Ishikawa (cell line): Measurements from ENCODE around the gene OR13J1.
A peak's percentile ranks its signal among the peaks of the same experiment; 100 is the strongest.

Experiments used
- CEBPB ChIP-seq: IDR thresholded peaks from 2 replicates; pipeline ENCODE4 v1.6.1; 2012
- CREB1 ChIP-seq: IDR thresholded peaks from 2 replicates; pipeline ENCODE4 v1.6.1; 2012; ENCODE audit warnings: low read depth
- EGR1 ChIP-seq: IDR thresholded peaks from 2 replicates; pipeline ENCODE4 v1.6.1; 2012
- FOXM1 ChIP-seq: IDR thresholded peaks from 2 replicates; pipeline ENCODE4 v1.6.1; 2012; ENCODE audit warnings: low read depth, borderline replicate concordance
- MAX ChIP-seq: IDR thresholded peaks from 2 replicates; pipeline ENCODE4 v1.6.1; 2012
- NFIC ChIP-seq: IDR thresholded peaks from 2 replicates; pipeline ENCODE4 v1.6.1; 2012
- RAD21 ChIP-seq: IDR thresholded peaks from 2 replicates; pipeline ENCODE4 v1.6.1; 2012; ENCODE audit warnings: low read depth
- TAF1 ChIP-seq: IDR thresholded peaks from 2 replicates; pipeline ENCODE4 v1.6.1; 2012; ENCODE audit warnings: low read depth, mild to moderate bottlenecking
- TEAD4 ChIP-seq: IDR thresholded peaks from 2 replicates; pipeline ENCODE4 v1.6.1; 2012
- USF1 ChIP-seq: IDR thresholded peaks from 2 replicates; pipeline ENCODE4 v1.6.1; 2012
- TF ChIP-seq, protein P1 (sequence below): IDR thresholded peaks from 2 replicates; pipeline ENCODE4 v1.6.1; 2012; ENCODE audit warnings: low read depth, mild to moderate bottlenecking

DNA sequence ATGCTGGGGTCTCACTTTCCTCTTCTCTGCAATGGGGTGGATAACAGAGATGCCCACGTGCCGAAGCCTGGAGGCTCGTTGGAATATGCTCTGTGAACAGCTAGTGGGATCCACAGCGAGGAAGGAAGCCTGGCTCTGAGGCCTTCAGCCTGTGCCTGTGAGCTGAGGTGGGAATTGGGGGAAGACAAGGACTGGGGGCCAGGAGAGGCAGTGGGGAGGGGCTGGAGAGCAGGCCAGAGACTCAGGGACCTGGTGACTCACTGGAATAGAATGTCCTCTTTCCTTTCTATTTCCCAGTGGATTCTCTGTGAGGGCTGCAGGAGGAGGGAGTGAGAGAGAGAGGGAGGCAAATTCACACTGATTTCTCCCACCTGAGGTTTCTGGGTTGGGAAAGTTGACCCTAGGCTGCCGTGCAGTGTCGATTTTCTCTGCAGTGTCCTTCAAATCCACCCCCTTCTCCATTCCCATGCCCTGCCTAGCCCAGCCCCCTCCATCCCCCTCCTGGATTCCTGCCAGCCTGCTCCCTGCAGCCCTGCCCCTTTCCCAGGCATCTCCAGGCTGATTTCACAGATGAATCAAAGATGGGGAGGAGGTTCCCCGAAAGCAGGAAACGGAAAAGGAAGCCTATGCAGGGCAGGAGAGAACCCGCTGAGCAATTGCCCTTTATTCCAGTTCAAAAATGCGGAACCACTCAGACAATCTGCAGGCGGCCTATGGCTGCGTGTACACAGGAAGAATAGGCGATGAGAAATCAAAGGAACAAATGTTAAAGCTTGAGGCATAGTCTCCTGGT is 37.7 kb upstream of the OR13J1 start:
- TF ChIP-seq RAD21 (no peak), CREB1 (no peak), EGR1 (0 out of 2 replicates have a peak, but pooled peaks have one; percentile 7), USF1 (no peak), CEBPB (no peak), FOXM1 (peak; percentile 79), TEAD4 (peak; percentile 57), MAX (0 out of 2 replicates have a peak, but pooled peaks have one; percentile 22), TAF1 (0 out of 2 replicates have a peak, but pooled peaks have one; percentile 35), NFIC (peak; percentile 92)
- TF ChIP-seq, protein P1, sequence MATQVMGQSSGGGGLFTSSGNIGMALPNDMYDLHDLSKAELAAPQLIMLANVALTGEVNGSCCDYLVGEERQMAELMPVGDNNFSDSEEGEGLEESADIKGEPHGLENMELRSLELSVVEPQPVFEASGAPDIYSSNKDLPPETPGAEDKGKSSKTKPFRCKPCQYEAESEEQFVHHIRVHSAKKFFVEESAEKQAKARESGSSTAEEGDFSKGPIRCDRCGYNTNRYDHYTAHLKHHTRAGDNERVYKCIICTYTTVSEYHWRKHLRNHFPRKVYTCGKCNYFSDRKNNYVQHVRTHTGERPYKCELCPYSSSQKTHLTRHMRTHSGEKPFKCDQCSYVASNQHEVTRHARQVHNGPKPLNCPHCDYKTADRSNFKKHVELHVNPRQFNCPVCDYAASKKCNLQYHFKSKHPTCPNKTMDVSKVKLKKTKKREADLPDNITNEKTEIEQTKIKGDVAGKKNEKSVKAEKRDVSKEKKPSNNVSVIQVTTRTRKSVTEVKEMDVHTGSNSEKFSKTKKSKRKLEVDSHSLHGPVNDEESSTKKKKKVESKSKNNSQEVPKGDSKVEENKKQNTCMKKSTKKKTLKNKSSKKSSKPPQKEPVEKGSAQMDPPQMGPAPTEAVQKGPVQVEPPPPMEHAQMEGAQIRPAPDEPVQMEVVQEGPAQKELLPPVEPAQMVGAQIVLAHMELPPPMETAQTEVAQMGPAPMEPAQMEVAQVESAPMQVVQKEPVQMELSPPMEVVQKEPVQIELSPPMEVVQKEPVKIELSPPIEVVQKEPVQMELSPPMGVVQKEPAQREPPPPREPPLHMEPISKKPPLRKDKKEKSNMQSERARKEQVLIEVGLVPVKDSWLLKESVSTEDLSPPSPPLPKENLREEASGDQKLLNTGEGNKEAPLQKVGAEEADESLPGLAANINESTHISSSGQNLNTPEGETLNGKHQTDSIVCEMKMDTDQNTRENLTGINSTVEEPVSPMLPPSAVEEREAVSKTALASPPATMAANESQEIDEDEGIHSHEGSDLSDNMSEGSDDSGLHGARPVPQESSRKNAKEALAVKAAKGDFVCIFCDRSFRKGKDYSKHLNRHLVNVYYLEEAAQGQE = no peak
